GM18873 (cell line): ENCODE data around the gene TMEM95.
A peak's percentile ranks its signal among the peaks of the same experiment; 100 is the strongest.
"Not testable (repeated sequence)": the region's sequence is repeated elsewhere in the genome, so short reads cannot be mapped to it uniquely, and the experiment has no call there.

Experiments used
- ATAC-seq: cut with Tn5 transposase; IDR thresholded peaks from one replicate; pipeline ENCODE4 v1.9.1; 2021; ENCODE audit warnings: mild to moderate bottlenecking, moderate library complexity, moderate number of reproducible peaks; ENCODE audit not compliant: unreplicated experiment, low FRiP score

Gene TMEM95

DNA sequence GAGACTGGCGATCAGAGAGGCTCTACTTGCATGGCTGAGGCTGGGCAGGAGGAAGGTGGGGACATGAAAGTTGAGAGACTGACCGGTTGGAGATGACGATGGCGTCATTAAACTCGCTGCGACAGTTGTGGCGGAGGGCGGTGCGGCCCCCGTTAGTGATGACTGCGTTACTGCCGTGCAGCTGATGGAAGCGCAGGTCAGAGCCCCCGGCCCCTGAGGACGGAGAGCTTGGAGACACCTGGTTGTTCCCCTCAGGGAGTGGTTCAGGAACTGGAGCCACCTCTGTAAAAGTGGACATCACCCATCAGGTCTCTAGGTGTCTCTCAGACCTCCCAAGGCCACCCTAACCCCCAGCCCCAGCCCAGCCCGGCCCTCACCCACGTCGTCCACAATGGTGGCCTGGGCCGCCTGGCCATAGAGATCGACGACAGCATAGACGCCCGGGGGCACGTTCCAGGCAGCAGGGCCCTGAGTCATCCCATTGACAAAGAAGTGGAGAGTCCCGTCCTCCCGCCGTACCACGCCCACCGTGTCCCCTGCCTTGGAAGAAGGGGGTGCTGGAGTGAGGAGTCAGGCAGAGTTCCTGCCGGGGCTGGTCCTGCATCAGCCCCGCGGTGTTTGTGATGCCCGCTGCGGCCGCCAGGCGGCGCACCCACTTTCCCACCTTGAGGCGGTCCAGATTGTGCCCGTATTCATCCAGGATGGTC is 31.1 kb upstream of the TMEM95 start:
- no peak for ATAC-seq

GRCh38 chr17:7324438-7324779 is 30.5 kb upstream of the TMEM95 start:
- ATAC-seq: no peak

DNA sequence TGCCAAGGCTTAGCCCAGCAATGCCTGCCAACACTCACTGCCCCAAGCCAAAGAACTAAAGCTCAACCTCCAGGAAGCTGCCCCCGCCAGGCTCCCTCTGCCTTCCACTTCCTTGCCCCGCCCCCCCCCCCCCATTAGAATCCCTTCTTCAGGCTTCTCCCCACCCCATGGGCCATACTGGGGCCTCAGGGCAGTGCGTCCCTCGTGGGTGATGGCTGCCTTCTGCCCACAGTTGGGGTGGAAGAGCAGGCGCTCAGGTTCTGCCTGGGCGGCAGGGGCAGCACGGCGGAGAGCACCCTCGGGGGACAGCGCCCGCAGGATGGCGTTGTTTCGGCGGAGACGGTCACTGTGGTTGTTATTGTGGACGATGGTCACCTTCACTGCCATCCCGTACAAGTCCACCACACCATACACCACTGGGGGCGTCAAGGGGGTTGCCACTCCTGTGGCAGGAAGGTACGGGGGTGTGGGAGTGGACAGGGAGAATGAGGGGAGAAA is 29.9 kb upstream of the TMEM95 start:
- ATAC-seq: no peak

GRCh38 chr17:7326186-7326585 is 28.8 kb upstream of the TMEM95 start:
- no peak for ATAC-seq

DNA sequence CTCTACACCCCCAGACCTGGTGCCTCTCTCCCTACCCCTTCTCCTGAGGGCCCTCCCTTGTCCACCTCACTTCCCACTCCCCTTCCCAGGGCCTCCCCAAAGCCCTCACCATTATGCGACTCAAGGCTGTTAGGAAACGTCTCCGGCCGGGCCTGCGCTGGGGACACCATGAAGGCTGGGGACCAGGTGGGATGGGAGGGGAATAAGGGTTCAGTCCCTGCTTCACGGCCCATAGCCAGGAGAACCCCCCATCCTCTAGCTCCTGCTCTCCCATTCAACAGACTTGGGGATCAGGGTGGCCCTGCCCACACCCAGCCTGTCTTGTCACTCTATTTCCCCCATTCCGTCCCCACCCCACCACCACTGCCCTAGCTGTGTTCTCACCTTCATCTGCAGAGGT is 27.9 kb upstream of the TMEM95 start:
- ATAC-seq: no peak

DNA sequence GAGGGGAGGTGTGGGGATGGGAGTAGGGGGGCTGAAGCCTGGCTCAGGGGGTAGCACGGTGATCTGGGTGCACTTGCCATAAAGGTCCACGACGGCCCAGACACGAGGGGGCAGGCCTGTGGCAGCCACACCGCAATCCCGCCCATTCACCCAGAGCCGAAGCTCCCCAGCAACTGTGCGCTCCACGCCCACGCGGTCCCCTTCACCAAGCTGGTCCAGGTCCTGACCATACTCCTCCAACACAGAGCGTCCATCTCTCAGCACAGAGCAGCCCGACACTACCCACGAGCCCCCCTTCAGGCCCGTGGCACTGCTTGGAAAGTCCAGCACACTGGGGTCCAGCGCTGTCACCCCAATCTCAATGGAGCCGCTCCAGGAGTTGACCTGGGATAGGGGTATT is 27.5 kb upstream of the TMEM95 start:
- ATAC-seq: no peak

DNA sequence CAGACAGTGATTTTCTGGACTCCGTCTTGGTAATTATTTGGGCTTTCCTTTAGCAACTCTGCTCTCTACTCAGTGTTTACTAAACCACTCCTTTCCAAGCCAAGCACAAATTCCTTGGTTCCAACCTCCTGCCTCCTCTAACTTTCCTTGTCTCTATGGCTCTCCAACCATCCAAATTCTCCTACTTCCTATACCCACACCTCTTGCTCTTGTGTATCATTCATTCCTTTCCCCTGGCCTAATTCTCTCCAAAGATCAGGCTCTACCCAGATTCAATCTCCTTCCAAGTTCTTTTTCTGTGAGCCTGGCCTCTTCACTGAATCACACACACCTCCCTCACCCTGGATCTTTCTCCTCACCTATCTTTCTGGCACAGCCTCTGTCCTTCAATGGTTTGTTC is 26.9 kb upstream of the TMEM95 start:
- no peak for ATAC-seq

DNA sequence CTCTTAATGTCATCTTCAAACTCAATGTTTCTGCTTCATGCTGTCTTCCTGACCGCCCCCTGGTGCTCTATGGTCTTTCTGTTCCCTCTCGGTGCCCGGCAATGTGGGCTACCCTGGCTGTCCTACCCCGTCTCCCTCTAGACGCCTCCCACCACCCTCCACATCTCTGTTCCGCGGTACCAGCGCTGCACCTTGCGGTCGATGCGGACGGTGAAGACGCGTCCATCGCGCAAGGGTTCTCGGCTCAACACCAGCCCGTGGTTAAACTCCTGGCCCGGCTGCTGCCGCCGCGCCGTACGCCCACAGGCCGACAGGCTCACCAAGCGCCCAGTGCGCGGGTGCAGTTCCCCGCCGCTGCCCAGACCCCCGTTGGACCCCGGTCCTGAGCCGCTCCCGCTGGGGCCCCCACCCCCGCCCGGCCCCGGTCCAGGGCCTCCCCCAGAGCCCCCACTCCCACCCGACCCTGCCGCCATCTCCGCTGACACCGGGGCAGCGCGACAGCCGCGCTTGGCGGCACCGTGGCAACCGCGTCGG is 26.0 kb upstream of the TMEM95 start, which contains the start of gene NEURL4:
TSS of gene NEURL4 (minus strand) at position 496 of the 534 bp plus-strand sequence. CDS start at position 473, 23 bp downstream.
- no peak for ATAC-seq

DNA sequence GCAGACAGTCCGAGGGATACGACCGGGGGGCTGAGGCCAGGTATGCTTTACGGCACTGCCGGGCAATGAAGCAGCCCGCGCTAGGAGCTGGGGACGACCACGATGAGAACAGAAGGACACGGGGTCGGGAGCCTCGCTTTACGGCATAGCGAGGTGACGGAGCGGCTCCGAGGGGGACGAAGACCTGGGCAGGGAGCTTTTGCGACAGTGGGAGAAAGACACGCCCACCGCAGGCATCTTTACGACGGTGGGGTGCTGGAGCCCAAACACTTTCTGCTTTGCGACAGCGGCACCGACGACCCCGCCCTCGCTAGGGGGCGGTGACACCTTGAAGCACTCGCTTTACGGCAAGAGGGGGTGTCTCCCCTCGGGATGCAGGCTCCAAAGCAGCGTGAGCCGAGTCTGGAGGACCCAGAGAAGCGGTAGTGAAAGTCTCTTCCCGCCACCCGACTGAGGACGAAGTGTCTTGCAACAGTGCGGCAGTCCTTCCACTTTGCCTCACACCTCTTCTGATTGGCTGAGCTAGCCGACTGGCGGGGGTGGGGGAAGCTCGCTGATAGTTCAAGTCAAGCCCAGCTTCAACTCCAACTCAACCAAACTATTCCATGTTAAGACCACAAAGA is 25.5 kb upstream of the TMEM95 start:
- ATAC-seq: peak; percentile 48

DNA sequence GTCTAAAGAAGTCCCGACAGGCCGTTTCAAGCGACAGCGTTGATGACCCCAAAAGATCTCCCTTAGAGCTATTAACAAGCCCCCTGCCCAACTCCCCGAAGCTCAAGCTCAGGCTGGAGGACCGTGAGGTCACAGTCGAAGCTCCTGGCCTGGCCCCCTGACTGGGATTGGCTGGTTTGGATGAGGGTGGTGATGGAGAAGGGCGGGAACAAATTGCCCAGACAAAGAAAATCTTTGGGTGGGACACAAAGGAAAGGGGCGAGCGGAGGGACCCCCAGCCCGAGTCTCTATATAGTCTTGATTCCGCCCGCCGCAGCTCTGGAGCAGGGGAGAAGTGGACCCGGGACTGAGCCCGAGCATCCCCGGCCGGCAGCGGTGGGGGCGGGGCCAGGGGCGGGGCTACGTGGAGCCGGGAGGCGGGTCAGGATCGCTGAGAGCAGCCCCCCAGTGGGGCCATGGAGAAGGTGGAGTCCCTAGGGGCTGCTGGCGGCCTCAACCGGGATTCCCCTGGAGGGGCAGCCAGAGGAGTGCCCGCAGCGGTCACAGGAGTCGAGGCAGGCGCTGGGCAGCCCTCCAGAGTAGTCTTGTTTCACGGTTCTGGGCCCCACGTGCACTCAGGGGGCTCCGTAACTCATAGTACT is 24.8 kb upstream of the TMEM95 start:
- peak; percentile 30 for ATAC-seq

DNA sequence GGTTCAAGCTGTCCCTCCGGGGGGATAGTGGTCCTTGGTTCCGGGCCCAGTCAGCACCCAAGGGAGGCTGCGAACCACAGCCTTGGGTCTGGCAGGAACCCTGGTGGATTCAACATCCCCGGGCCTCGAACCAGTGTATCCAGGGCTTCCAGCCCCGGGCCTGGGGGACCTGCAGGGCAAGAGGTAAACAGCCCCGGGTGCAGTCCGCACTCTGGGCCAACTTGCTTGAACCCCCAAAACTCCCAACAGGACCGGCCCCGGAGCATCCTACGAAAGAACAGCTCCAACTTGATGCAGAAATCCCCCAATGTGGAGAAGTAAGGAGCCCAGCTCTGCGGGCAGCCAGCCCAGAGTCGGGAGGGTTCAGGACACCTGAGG is 24.3 kb upstream of the TMEM95 start:
- peak; percentile 0 for ATAC-seq

DNA sequence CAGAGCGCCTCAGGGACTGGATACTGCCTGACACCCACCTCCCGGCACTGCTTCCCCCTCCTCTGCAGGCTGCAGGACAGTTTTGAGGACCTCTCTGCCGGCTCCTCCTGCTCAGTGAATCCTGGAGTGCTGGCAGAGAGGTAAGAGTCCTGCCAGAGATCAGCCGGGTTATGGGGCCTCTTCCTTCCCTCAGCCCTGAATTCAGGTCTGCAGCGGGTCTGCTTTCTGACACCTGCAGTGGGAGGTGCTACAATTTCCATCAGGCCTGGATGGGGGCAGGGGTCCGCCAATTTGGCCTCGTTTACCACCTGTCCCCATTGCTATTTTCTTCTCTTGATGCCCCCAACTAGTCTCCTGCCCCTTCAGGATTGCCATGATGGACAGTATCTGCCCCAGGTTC is 22.8 kb upstream of the TMEM95 start:
- ATAC-seq: no peak

DNA sequence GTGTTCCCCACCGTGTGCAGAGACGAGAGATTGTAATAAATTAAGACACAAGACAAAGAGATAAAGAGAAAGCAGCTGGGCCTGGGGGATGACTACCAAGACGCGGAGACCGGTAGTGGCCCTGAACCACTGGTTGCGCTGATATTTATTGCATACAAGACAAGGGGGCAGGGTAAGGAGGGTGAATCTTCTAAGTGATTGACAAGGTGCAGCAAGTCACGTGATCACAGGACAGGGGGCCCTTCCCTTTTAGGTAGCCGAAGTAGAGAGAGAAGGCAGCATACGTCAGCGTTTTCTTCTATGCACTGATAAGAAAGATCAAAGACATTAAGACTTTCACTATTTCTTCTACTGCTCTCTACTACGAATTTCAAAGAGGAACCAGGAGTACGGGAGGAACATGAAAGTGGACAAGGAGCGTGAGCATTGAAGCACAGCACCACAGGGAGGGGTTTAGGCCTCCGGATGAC is 22.3 kb upstream of the TMEM95 start:
- ATAC-seq: not testable (repeated sequence)

DNA sequence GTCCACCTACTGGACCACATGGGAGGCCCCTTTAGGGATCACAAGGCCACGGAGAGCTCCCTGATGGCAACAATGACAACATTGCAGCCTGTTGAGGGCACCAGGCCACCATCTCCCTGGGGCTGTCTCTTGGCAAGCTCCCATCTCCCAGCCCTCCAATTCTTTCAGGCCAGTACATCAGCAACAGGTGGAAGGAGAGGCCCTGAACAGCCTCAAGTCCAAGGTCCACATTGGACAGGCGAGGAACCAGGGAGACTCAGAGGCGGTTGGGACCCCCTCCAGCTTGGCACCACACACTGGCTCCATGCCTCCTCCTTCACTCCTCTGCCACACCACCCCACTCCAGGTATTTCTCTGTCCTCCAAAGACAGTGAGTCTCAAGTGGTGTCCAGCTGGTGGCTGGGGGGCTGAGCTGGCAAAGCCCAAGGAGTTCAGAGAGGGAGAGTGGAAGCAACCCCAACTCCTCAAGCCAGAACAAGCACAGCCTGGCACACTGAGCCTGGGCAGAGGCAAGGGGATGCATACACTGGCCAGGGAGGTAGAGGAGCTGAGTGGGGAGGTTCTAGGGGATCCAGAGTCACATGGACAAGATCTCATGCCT is 19.9 kb upstream of the TMEM95 start:
- no peak for ATAC-seq

- not testable (repeated sequence) for ATAC-seq
Observed at GRCh38 chr17:7335765-7336164, 19.2 kb upstream of the TMEM95 start.

GRCh38 chr17:7336240-7337175 is 18.4 kb upstream of the TMEM95 start, which contains the start of gene ACAP1:
Gene ACAP1 (plus strand): TSS chr17:7336529. CDS start chr17:7336735, 206 bp downstream.
- ATAC-seq: no peak

DNA sequence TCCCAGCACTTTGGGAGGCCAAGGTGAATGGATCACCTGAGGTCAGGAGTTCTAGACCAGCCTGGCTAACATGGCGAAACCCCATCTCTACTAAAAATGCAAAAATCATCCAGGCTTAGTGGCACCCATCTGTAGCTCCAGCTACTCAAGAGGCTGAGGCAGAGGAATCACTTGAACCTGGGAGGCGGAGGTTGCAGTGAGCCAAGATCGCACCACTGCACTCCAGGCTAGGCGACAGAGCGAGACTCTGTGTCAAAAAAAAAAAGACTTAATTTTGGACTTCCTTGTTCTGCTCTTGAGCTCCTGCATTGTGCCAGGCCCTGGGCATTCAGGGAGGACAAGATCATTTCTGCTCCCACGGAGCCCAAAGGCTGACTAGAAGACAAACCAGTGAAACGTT is 17.4 kb upstream of the TMEM95 start:
- not testable (repeated sequence) for ATAC-seq

DNA sequence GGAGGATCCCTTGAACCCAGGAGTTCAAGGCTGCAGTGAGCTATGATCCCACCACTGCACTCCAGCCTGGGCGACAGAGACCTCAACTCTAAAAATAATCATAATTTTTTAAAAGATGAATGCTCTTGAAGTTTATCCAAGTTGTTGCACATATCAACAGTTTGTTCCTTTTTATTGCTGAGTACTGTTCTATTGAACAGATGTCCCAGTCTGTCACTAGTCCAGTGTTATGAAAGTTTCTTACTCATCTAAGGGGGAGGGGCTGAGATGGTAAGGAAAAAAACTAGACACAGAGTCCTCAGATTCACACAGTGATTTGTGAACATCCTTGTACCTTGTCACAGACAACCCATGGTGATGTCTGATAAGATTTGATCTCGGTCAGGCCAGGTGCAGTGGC is 14.8 kb upstream of the TMEM95 start:
- ATAC-seq: no peak

GRCh38 chr17:7341842-7342241 is 13.1 kb upstream of the TMEM95 start:
- no peak for ATAC-seq

- ATAC-seq: no peak
Observed at GRCh38 chr17:7343250-7343649, 11.7 kb upstream of the TMEM95 start.
